Measurements from ENCODE around the gene ALG2. TPM values are rescaled to one million over a fixed set of nuclear protein-coding genes. Genes with fewer than 3 reads are reported as not detected.
"Not testable (repeated sequence)": the region's sequence is repeated elsewhere in the genome, so short reads cannot be mapped to it uniquely, and the experiment has no call there.

ALG2 gene
- polyA plus RNA-seq, 1 donor, result 40.6 TPM

DNA sequence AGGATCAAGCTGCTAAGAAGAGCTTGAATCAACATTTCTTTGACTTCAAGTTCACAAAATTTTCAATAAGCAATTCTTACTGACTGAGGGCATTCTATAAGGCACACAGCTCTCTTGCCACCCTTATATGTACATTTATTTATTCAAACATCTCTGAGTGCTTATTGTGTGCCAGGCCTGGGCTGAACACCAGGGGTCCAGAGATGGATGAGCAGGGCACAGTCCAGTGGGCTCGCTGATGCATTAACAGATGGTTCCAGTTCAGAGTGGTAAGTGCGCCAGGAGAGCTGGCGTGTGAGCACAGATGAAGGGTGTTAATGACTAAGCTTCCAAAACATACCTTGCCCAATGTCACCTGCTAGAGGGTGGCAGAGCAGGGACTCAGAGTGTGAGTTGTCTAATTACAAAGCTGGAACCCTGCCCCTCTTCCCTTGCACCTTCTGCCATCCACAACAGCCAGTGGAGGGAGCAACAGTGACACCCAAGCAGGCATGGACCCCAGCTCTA lies 24.6 kb downstream of the ALG2 start:
- Histone ChIP-seq H3K36me3 (ENCODE audit: control insufficient read depth, insufficient read depth, low read length) (no peaks in the 10 kb centered on the region), H3K9me3 (ENCODE audit: control insufficient read depth, low read depth, low read length) (no peaks in the 10 kb centered on the region), H3K27ac (ENCODE audit: low read length) (no peak overlapping the region), H3K4me1 (ENCODE audit: control insufficient read depth, insufficient read depth, low read length) (no peaks in the 10 kb centered on the region), H3K27me3 (ENCODE audit: control insufficient read depth, insufficient read depth, low read length) (peaks cover 4% of the 10 kb centered on the region), H3K4me3 (ENCODE audit: low read length) (no peak overlapping the region)
- DNase-seq, result no peak
- WGBS (ENCODE audit: insufficient coverage, low lambda C conversion rate), result 100% methylated on average over 1 of the region's 3 CpGs

DNA sequence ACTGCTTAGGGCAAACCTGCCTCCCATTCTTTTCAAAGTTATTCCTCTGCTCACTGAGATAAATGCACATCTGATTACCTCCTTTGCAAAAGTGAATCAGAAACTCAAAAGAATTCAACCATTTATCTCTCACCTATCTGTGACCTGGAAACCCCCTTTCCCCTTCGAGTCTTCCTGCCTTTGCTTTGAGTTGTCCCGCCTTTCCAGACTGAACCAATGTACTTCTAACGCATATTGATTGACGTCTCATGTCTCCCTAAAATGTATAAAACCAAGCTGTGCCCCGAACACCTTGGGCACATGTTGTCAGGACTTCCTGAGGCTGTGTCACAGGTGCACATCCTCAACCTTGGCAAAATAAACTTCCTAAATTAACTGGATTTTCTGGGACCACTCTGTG lies 25.3 kb downstream of the ALG2 start:
- not testable (repeated sequence) for H3K36me3 ChIP-seq (ENCODE audit: control insufficient read depth, insufficient read depth, low read length); H3K9me3 ChIP-seq (ENCODE audit: control insufficient read depth, low read depth, low read length); DNase-seq; H3K4me1 ChIP-seq (ENCODE audit: control insufficient read depth, insufficient read depth, low read length); H3K27me3 ChIP-seq (ENCODE audit: control insufficient read depth, insufficient read depth, low read length); H3K27ac ChIP-seq (ENCODE audit: low read length); H3K4me3 ChIP-seq (ENCODE audit: low read length)
- 80% methylated on average over 3 of the region's 5 CpGs for whole genome bisulfite sequencing (ENCODE audit: insufficient coverage, low lambda C conversion rate)

DNA sequence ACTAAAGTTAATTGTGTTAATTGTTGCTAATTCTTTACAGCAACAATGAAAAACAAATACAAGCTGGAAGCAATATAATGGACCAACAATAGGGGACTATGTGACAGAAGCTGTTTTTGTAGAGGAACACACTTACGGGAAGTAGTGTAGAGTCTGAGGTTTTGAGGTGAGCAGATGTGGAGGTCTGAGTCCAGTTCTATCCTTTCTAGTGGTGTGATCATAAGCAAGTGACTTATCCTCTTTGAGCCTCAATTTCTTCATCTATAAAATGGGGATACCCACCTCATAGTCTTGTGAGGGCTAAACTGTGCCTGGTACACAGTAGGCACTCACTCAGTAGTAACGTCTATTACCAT lies 28.3 kb downstream of the ALG2 start:
- Histone ChIP-seq H3K9me3 (ENCODE audit: control insufficient read depth, low read depth, low read length) (no peaks in the 10 kb centered on the region), H3K27me3 (ENCODE audit: control insufficient read depth, insufficient read depth, low read length) (peaks cover 10% of the 10 kb centered on the region), H3K36me3 (ENCODE audit: control insufficient read depth, insufficient read depth, low read length) (no peaks in the 10 kb centered on the region), H3K27ac (ENCODE audit: low read length) (no peak overlapping the region), H3K4me1 (ENCODE audit: control insufficient read depth, insufficient read depth, low read length) (no peaks in the 10 kb centered on the region), H3K4me3 (ENCODE audit: low read length) (no peak overlapping the region)
- DNase-seq, result no peak
- no CpG with 5 or more reads among the region's 2 CpGs for WGBS (ENCODE audit: insufficient coverage, low lambda C conversion rate)

DNA sequence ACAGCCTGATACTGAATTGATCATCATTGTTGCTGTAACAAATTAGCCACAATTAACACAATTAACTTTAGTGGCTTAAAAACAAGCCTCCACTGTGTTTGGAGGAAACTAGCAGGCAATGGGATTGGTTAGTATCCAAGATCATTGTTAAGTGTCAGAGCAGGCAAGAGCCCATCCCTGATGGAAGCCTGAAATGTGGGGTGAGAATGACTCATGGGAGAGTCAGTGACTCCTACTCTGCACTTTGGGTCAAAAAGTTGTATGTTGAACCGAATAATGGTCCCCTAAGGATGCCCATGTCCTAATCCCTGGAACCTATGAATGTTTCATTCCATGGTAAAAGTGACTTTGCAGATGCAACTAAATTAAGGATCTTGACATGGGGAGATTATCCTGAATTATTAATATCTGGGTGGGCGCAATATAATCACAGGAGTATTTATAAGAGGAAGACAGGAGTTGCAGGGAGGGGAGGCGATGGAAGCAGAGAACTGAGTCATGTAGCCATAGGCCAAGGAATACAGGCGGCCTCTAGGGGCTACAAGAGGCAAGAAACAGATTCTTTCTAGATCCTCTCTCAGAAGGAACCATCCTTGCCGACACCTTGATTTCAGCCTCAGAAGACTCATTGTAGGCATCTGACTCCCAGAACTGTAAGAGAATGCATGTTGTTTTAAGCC lies 28.8 kb downstream of the ALG2 start:
- H3K4me1 ChIP-seq (ENCODE audit: control insufficient read depth, insufficient read depth, low read length), result no peaks in the 10 kb centered on the region
- H3K27ac ChIP-seq (ENCODE audit: low read length), result no peak overlapping the region
- H3K9me3 ChIP-seq (ENCODE audit: control insufficient read depth, low read depth, low read length), result no peaks in the 10 kb centered on the region
- no peak for DNase-seq
- H3K36me3 ChIP-seq (ENCODE audit: control insufficient read depth, insufficient read depth, low read length), result no peaks in the 10 kb centered on the region
- H3K27me3 ChIP-seq (ENCODE audit: control insufficient read depth, insufficient read depth, low read length), result peaks cover 13% of the 10 kb centered on the region
- no peak overlapping the region for H3K4me3 ChIP-seq (ENCODE audit: low read length)
- WGBS (ENCODE audit: insufficient coverage, low lambda C conversion rate), result no CpG with 5 or more reads among the region's 5 CpGs

DNA sequence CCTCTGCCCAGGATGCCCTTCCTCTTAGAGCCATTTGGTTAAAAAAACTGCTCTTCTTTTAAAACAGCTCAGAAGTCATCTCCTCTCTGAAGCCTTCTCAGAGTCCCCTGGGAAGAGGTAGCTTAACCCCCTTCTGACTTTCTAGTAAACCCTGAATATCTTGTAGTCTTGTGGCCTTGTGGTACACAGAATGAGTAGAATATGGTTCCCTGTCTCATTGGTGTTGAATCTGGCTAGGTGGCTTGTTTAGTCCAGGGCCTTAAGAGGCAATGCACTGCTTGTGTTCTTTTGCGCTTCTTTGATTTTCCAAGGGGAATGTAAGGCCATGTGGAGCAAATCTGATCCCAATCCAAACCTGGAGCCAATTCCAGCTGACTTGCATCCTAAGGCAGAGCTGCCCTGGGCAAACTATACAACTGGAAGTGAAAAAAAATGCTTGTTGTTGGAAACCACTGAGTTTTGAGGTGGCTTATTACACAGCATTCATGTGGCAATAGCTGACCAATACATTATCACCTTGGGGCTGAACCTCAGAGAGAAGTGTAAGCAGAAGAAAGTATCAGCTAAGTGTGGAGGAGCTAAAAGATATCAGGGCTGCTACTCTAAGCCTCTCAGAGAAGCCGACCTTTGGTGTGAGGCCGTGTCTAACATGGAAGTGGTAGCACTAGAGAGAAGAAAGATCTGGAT lies 31.0 kb downstream of the ALG2 start:
- no CpG with 5 or more reads among the region's 3 CpGs for WGBS (ENCODE audit: insufficient coverage, low lambda C conversion rate)
- H3K27me3 ChIP-seq (ENCODE audit: control insufficient read depth, insufficient read depth, low read length), result peaks cover 15% of the 10 kb centered on the region
- H3K27ac ChIP-seq (ENCODE audit: low read length), result no peak overlapping the region
- no peak overlapping the region for H3K4me3 ChIP-seq (ENCODE audit: low read length)
- no peaks in the 10 kb centered on the region for H3K36me3 ChIP-seq (ENCODE audit: control insufficient read depth, insufficient read depth, low read length)
- no peaks in the 10 kb centered on the region for H3K4me1 ChIP-seq (ENCODE audit: control insufficient read depth, insufficient read depth, low read length)
- DNase-seq, result no peak
- H3K9me3 ChIP-seq (ENCODE audit: control insufficient read depth, low read depth, low read length), result no peaks in the 10 kb centered on the region

DNA sequence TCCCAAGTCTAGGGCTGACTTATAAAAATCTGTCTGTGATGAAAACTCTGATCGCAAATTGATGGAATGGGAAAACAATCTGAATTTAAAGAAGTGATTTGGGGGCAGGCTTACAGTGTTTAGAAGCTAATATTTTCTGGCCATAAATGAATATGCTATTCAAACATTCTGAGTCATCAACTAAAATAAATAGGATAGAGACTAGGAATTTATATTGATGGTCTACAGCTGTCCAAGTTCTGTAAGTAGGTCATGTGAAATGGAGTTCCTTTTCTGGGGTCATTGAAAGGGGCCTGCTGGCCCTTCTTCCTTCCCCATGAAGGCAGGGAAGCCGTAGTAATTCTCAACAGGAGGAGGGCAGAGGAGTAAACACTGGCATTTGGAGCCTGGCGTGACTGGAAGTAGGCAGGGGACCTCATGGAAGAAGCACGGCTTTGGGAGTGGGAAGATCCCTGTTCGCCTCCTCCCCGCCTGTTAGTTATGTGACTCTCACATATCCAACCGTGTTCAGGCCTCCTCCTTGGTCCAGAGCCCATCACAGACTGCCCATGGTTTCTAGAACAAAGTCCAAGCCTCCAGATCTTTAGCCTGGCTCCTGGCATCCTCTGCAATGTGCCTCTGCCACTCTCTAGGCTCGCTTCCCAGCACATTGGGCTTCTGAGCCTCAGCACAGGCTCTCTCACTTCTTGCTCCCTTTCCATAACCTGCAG lies 31.7 kb downstream of the ALG2 start:
- 92% methylated on average over 1 of the region's 8 CpGs for WGBS (ENCODE audit: insufficient coverage, low lambda C conversion rate)
- no peak overlapping the region for H3K27ac ChIP-seq (ENCODE audit: low read length)

DNA sequence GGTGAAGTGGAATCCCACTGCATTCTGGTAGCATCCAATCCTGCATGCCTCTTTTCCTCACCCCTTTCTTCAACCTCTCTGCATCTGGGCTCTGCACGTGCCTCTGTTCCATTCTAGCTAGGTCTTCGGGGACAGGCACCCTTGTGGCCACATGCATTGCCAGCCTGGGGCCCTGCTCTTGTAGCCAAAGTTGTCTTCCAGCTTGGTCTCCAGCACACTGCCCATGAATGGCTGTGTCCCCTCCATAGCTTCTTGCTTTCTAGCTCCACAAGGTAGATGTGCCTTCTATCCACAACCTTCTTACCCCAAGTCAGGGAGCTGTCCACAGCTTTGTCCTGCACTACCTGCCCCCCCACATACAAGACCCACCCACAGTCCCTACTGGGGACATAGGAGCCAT lies 32.6 kb downstream of the ALG2 start:
- DNase-seq, result no peak
- WGBS (ENCODE audit: insufficient coverage, low lambda C conversion rate), result 92% methylated on average over 2 of the region's 2 CpGs

More for the DNA sequence above, 31.7 kb downstream of the ALG2 start:
- Histone ChIP-seq H3K4me1 (ENCODE audit: control insufficient read depth, insufficient read depth, low read length) (no peaks in the 10 kb centered on the region), H3K9me3 (ENCODE audit: control insufficient read depth, low read depth, low read length) (no peaks in the 10 kb centered on the region), H3K27me3 (ENCODE audit: control insufficient read depth, insufficient read depth, low read length) (peaks cover 15% of the 10 kb centered on the region), H3K4me3 (ENCODE audit: low read length) (no peak overlapping the region), H3K36me3 (ENCODE audit: control insufficient read depth, insufficient read depth, low read length) (no peaks in the 10 kb centered on the region)
- DNase-seq, result no peak

DNA sequence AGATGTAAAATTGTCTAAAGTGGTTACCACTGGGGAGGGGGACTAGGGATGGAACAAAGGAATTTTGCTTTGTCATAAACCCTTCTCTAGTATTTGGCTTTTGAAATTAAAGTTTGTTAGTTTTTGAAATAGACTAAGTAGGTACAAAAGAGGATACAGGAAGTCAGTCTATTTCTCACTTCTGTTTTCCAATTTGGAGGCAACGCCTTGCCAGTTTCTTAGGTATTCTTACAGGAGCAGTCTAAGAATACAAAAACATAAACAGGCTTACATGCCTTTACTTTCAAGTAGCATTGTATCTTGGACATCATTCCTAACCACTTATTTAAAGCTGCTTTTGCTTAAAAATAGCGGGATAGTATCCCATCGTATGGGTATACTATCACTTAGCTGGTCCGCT lies 34.4 kb downstream of the ALG2 start:
- no peak for DNase-seq
- WGBS (ENCODE audit: insufficient coverage, low lambda C conversion rate), result no CpG with 5 or more reads among the region's 4 CpGs
- H3K9me3 ChIP-seq (ENCODE audit: control insufficient read depth, low read depth, low read length), result no peaks in the 10 kb centered on the region
- H3K36me3 ChIP-seq (ENCODE audit: control insufficient read depth, insufficient read depth, low read length), result no peaks in the 10 kb centered on the region
- H3K27ac ChIP-seq (ENCODE audit: low read length), result no peak overlapping the region
- peaks cover 11% of the 10 kb centered on the region for H3K27me3 ChIP-seq (ENCODE audit: control insufficient read depth, insufficient read depth, low read length)
- no peaks in the 10 kb centered on the region for H3K4me1 ChIP-seq (ENCODE audit: control insufficient read depth, insufficient read depth, low read length)
- no peak overlapping the region for H3K4me3 ChIP-seq (ENCODE audit: low read length)

More for the DNA sequence above, 32.6 kb downstream of the ALG2 start:
- Histone ChIP-seq H3K36me3 (ENCODE audit: control insufficient read depth, insufficient read depth, low read length) (no peaks in the 10 kb centered on the region), H3K4me1 (ENCODE audit: control insufficient read depth, insufficient read depth, low read length) (no peaks in the 10 kb centered on the region), H3K9me3 (ENCODE audit: control insufficient read depth, low read depth, low read length) (no peaks in the 10 kb centered on the region), H3K27ac (ENCODE audit: low read length) (no peak overlapping the region), H3K27me3 (ENCODE audit: control insufficient read depth, insufficient read depth, low read length) (peaks cover 15% of the 10 kb centered on the region), H3K4me3 (ENCODE audit: low read length) (no peak overlapping the region)

DNA sequence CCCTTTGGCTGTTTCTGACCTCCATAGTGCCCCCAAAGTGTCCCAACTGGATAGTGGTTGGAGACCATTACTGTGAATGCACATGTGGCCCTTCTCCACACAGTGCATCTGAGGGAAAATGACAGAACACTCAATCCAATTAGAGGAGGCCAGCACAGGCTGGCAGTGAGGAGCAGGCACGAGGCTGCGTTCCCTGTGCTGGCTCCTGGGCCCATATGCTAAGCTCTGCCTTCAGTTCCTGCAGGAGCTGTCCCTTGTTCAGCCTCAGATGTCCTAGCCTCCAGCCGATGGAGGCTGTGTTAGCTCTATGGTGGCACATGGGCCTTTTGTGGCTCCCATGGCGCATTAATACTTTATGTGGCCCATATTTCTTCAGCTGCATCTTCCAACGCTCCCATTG lies 35.8 kb downstream of the ALG2 start:
- no peak overlapping the region for H3K4me3 ChIP-seq (ENCODE audit: low read length)
- H3K27me3 ChIP-seq (ENCODE audit: control insufficient read depth, insufficient read depth, low read length), result peaks cover 11% of the 10 kb centered on the region
- no peak overlapping the region for H3K27ac ChIP-seq (ENCODE audit: low read length)
- peaks cover 3% of the 10 kb centered on the region for H3K4me1 ChIP-seq (ENCODE audit: control insufficient read depth, insufficient read depth, low read length)
- WGBS (ENCODE audit: insufficient coverage, low lambda C conversion rate), result no CpG with 5 or more reads among the region's 5 CpGs
- no peak for DNase-seq
- H3K36me3 ChIP-seq (ENCODE audit: control insufficient read depth, insufficient read depth, low read length), result no peaks in the 10 kb centered on the region
- H3K9me3 ChIP-seq (ENCODE audit: control insufficient read depth, low read depth, low read length), result no peaks in the 10 kb centered on the region

DNA sequence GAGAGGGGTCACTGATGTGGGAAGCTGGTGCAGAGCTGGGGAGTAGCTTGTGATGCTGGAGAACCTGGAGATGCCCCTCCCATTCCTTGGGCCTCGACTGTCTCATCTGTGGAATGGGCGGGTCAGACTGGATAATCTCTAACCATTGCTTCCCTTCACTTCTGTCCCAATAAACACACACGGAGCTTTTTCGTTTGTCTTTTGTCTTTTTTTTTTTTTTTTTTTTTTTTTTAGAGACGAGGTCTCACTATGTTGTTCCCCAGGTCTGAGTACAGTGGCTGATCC lies 36.5 kb downstream of the ALG2 start:
- no peaks in the 10 kb centered on the region for H3K9me3 ChIP-seq (ENCODE audit: control insufficient read depth, low read depth, low read length)
- WGBS (ENCODE audit: insufficient coverage, low lambda C conversion rate), result 100% methylated on average over 2 of the region's 5 CpGs
- H3K27ac ChIP-seq (ENCODE audit: low read length), result no peak overlapping the region
- no peak overlapping the region for H3K4me3 ChIP-seq (ENCODE audit: low read length)
- H3K27me3 ChIP-seq (ENCODE audit: control insufficient read depth, insufficient read depth, low read length), result peaks cover 11% of the 10 kb centered on the region
- H3K4me1 ChIP-seq (ENCODE audit: control insufficient read depth, insufficient read depth, low read length), result peaks cover 9% of the 10 kb centered on the region
- no peak for DNase-seq
- H3K36me3 ChIP-seq (ENCODE audit: control insufficient read depth, insufficient read depth, low read length), result no peaks in the 10 kb centered on the region
